GM12878 (cell line): Measurements from ENCODE around the gene MTHFR. TPM values are rescaled to one million over a fixed set of nuclear protein-coding genes. Genes with fewer than 3 reads are reported as not detected.

Experiments used
- ATAC-seq: fragments of 200-7000 bp; cut with Tn5 transposase; 3 replicates; pipeline ENCODE4 v1.9.1; 2020; ENCODE audit warnings: mild to moderate bottlenecking, moderate library complexity
- BruUV-seq: library from RNA; stranded (reverse); fragments of 400-500 nt; replicated peaks from 2 replicates; lab custom pipeline; 2021; lab: Mats Ljungman, UMichigan
- CTCF ChIA-PET: fragments of 300-600 bp; sonication (Branson Sonifier 250); formaldehyde crosslinking; extraction: SDS; loops from one replicate; lab custom pipeline; 2021; ENCODE audit warnings: inconsistent platforms; lab: Yijun Ruan, JAX
- POLR2A ChIA-PET: fragments of 350-600 bp; formaldehyde crosslinking; extraction: SDS; loops from one replicate; lab custom pipeline; 2021; ENCODE audit warnings: inconsistent platforms; lab: Charles Lee
- RAD21 ChIA-PET: fragments of 300-600 bp; sonication (Branson Sonifier 250); formaldehyde crosslinking; loops from one replicate; lab custom pipeline; 2023; ENCODE audit warnings: antibody characterized with exemption; ENCODE audit not compliant: unreplicated experiment; lab: Charles Lee
- SMC1A ChIA-PET: fragments of 300-600 bp; sonication (Branson Sonifier 250); formaldehyde crosslinking; loops from one replicate; lab custom pipeline; 2023; ENCODE audit not compliant: unreplicated experiment, uncharacterized antibody; lab: Charles Lee
- DNase-seq: peaks from one replicate; pipeline ENCODE4 v3.0.0-alpha.2; 2011; ENCODE audit warnings: low read depth, low spot score
- FAIRE-seq: peaks from 3 replicates; lab custom pipeline; 2011; peaks lifted over from hg19 to GRCh38; lab: Jason Lieb, UNC
- H2AFZ ChIP-seq: 2 replicates; pipeline ENCODE4 v1.6.0; 2011; ENCODE audit warnings: low read depth, low read length, control low read depth; ENCODE audit not compliant: control insufficient read depth
- H3K27ac ChIP-seq: 2 replicates; pipeline ENCODE4 v1.5.1; 2011; ENCODE audit warnings: control low read depth; ENCODE audit not compliant: control insufficient read depth, insufficient read depth
- H3K27me3 ChIP-seq, 2 experiments: replicated peaks in 1 of 2; 2 replicates each; pipeline versions ENCODE4 v1.6.0 to v1.6.1; 2011; ENCODE audit warnings: low read length in 1 of 2; ENCODE audit not compliant: control insufficient read depth in 2 of 2, insufficient read depth in 2 of 2
- H3K36me3 ChIP-seq, 2 experiments: 2 replicates each; pipeline ENCODE4 v1.5.1; 2011; ENCODE audit warnings: low read length in 1 of 2; ENCODE audit not compliant: control insufficient read depth in 2 of 2, insufficient read depth in 2 of 2
- H3K4me1 ChIP-seq: 2 replicates; pipeline ENCODE4 v1.6.1; 2011; ENCODE audit warnings: mild to moderate bottlenecking, low read length, moderate library complexity, mixed read lengths; ENCODE audit not compliant: control insufficient read depth, insufficient read depth
- H3K4me2 ChIP-seq: 2 replicates; pipeline ENCODE4 v1.6.0; 2011; ENCODE audit warnings: control low read depth; ENCODE audit not compliant: control insufficient read depth, insufficient read depth
- H3K4me3 ChIP-seq: fragments of 200-600 bp; sonication (generic); 2 replicates; pipeline ENCODE4 v1.5.1; 2016
- H3K79me2 ChIP-seq: 2 replicates; pipeline ENCODE4 v1.6.0; 2011; ENCODE audit warnings: low read length; ENCODE audit not compliant: control insufficient read depth, insufficient read depth
- H3K9ac ChIP-seq: 2 replicates; pipeline ENCODE4 v1.8.0; 2011; ENCODE audit warnings: low read length, control low read depth, mixed read lengths; ENCODE audit not compliant: control insufficient read depth, insufficient read depth
- H3K9me3 ChIP-seq: replicated peaks from 3 replicates; pipeline ENCODE4 v1.5.1; 2011; ENCODE audit warnings: mild to moderate bottlenecking, low read length; ENCODE audit not compliant: control insufficient read depth, insufficient read depth
- H4K20me1 ChIP-seq: 2 replicates; pipeline ENCODE4 v1.6.0; 2011; ENCODE audit not compliant: control insufficient read depth, insufficient read depth
- ATF2 ChIP-seq: IDR thresholded peaks from 2 replicates; pipeline ENCODE4 v1.6.1; 2012; ENCODE audit warnings: low read length, inconsistent platforms
- BCLAF1 ChIP-seq: fragments of 450-650 bp; IDR thresholded peaks from 2 replicates; pipeline ENCODE4 v1.6.1; 2017; ENCODE audit warnings: antibody characterized with exemption, mild to moderate bottlenecking, moderate library complexity
- E2F4 ChIP-seq: IDR thresholded peaks from 2 replicates; pipeline ENCODE4 v1.6.1; 2012; ENCODE audit warnings: low read depth, low read length, improper control_type of control experiment
- IRF3 ChIP-seq: fragments of 450-650 bp; IDR thresholded peaks from 2 replicates; pipeline ENCODE4 v1.6.1; 2014; ENCODE audit warnings: mild to moderate bottlenecking
- SIX5 ChIP-seq: IDR thresholded peaks from 2 replicates; pipeline ENCODE4 v1.6.1; 2011; ENCODE audit warnings: mild to moderate bottlenecking, low read depth, low read length, moderate library complexity; ENCODE audit not compliant: severe bottlenecking
- ZBTB40 ChIP-seq: fragments of 450-650 bp; IDR thresholded peaks from 2 replicates; pipeline ENCODE4 v1.6.1; 2016; ENCODE audit warnings: mild to moderate bottlenecking, moderate library complexity, borderline replicate concordance
- WGBS: methylation state at CpG from one replicate; pipeline ENCODE4 v1.1.6; 2016; ENCODE audit warnings: low lambda C conversion rate; ENCODE audit not compliant: insufficient replicate concordance, insufficient coverage; ENCODE audit errors: missing lambda C conversion rate; 5-methylcytosine and 5-hydroxymethylcytosine counted together
- in situ Hi-C: fragments of 300-500 bp; cut with MboI; formaldehyde crosslinking; loops from 9 replicates; pipeline ENCODE4 v1.14.3; 2018; ENCODE audit warnings: mixed read lengths
- intact Hi-C: fragments of 100-400 bp; cut with micrococcal nuclease; formaldehyde crosslinking; loops from one replicate; pipeline ENCODE4 v1.14.2; 2022; ENCODE audit not compliant: unreplicated experiment
- polyA plus RNA-seq, 11 experiments: library from polyadenylated mRNA; depleted of rRNA in 4 of 11; unstranded in 6 of 11; stranded (reverse) in 5 of 11; fragments of >200 nt; fragmentation: Nextera tagmentation in 4 of 11; fragmentation: Illumina TruSeq in 1 of 11; extraction: Ambion mirVana in 4 of 11; extraction: Trizol in 1 of 11; gene quantifications; 1 replicate in 1 of 11; 2 replicates in 10 of 11; pipeline versions ENCODE4 v1.2.1 to v1.2.3, GENCODE V29; 2011 to 2016; ENCODE audit warnings: inconsistent platforms in 2 of 11, missing spikeins in 2 of 11, low read depth in 1 of 11
- total RNA-seq, 4 experiments: library from RNA; depleted of rRNA in 3 of 4; stranded (reverse); fragments of >200 nt in 3 of 4; fragmentation: Illumina TruSeq in 1 of 4; extraction: Trizol in 1 of 4; gene quantifications; 2 replicates each; pipeline versions ENCODE4 v1.2.1 to v1.2.3, GENCODE V29; 2013 to 2021

The MTHFR gene
- total and polyA plus RNA-seq, 10 of the 15 experiments (the other 5 are each of a cell fraction or from before 2014, with no cell fraction given), result 1.0 to 16.8 (median 9.4) TPM

GRCh38 chr1:11826946-11827345 lies 21.2 kb upstream of the MTHFR start (continued):
- TF ChIP-seq ZBTB40, result no peak
- no peak for TF ChIP-seq E2F4

- ChIA-PET RAD21 (no interaction called here), POLR2A (interaction anchor here (0.6 kb wide), 1 partner anchor 137 kb away, joined by 4 read pairs; no protein-coding TSS in a partner anchor), SMC1A (no interaction called here), CTCF (interaction anchor here (1.0 to 2.5 kb wide), 2 partner anchors 13 to 43 kb away, joined by 3 to 9 read pairs; no protein-coding TSS in a partner anchor)
- no TSS peak for BruUV-seq
- Histone ChIP-seq H4K20me1 (no peaks in the 10 kb centered on the region), H3K4me3 (no peak overlapping the region), H3K9me3 (no peaks in the 10 kb centered on the region), H3K79me2 (no peaks in the 10 kb centered on the region), H2AFZ (no peak overlapping the region), H3K4me2 (no peak overlapping the region), H3K27me3 (no peaks in the 10 kb centered on the region), H3K27ac (no peak overlapping the region), H3K4me1 (no peaks in the 10 kb centered on the region), H3K36me3 (peaks cover 10 to 25% of the 10 kb centered on the region in 2 experiments; a peak in 3 of 4 replicates), H3K9ac (no peak overlapping the region)
- FAIRE-seq (no peak), DNase-seq (no peak), ATAC-seq (no peak)
- WGBS, result 89% methylated on average over 7 of the region's 7 CpGs
- intact Hi-C loops (no loop called here), in situ Hi-C loops (no loop called here)
- TF ChIP-seq ATF2 (no peak), IRF3 (no peak), SIX5 (no peak), BCLAF1 (no peak)
These were observed 19.4 kb upstream of the MTHFR start for GRCh38 chr1:11825131-11825530.
